SK-N-MC (cell line): ENCODE measurements around the gene FBXO21.

Experiments
- DNase-seq: peaks from one replicate; pipeline ENCODE4 v3.0.0-alpha.2; 2011; ENCODE audit warnings: low read depth, low spot score
- H3K27ac ChIP-seq: fragments of 200-600 bp; sonication (generic); 2 replicates; pipeline ENCODE4 v1.5.1; 2016; ENCODE audit warnings: mixed run types
- H3K36me3 ChIP-seq: fragments of 200-600 bp; sonication (generic); 2 replicates; pipeline ENCODE4 v1.6.1; 2017; ENCODE audit warnings: antibody characterized with exemption, low read length, mixed read lengths; ENCODE audit not compliant: insufficient read depth
- H3K4me3 ChIP-seq: fragments of 200-600 bp; sonication (generic); 2 replicates; pipeline ENCODE4 v1.5.1; 2016
- H3K9ac ChIP-seq: fragments of 200-600 bp; sonication (generic); 2 replicates; pipeline ENCODE4 v1.8.0; 2017; ENCODE audit warnings: mixed run types, mixed read lengths; ENCODE audit not compliant: insufficient read length
- H3K9me3 ChIP-seq: fragments of 200-600 bp; sonication (generic); 2 replicates; pipeline ENCODE4 v1.6.1; 2017; ENCODE audit warnings: low read depth, mild to moderate bottlenecking, antibody characterized with exemption, low read length, moderate library complexity, mixed read lengths
- EZH2 ChIP-seq: fragments of 200-600 bp; sonication (generic); IDR thresholded peaks from one replicate; pipeline ENCODE4 v1.6.1; 2017; ENCODE audit warnings: antibody characterized with exemption
- FOXP2 ChIP-seq: optimal IDR thresholded peaks from 2 replicates; pipeline ENCODE3; 2011; ENCODE audit warnings: mild to moderate bottlenecking, moderate library complexity; ENCODE audit not compliant: insufficient read depth; ENCODE audit errors: extremely low read length, control extremely low read depth
- POLR2AphosphoS5 ChIP-seq: IDR thresholded peaks from 2 replicates; pipeline ENCODE4 v1.6.1; 2012; ENCODE audit warnings: mild to moderate bottlenecking, low read depth, low read length, borderline replicate concordance

The FBXO21 gene

GRCh38 chr12:117190210-117190781 is at the start of gene FBXO21:
FBXO21 (minus strand) TSS chr12:117190470; CDS start chr12:117190456, 14 bp downstream.
- Histone ChIP-seq H3K9ac (peak within 1 kb of the TSS; percentile 83), H3K27ac (no peak within 1 kb of the TSS), H3K4me3 (peak within 1 kb of the TSS; percentile 97), H3K9me3 (no peaks in the 10 kb centered on the region), H3K36me3 (peaks cover 16% of the 10 kb centered on the region)
- DNase-seq: peak; percentile 14
- TF ChIP-seq POLR2AphosphoS5 (peak; percentile 89; the same call in 1 of the 2 replicates), EZH2 (no peak)

- DNase-seq: peak; percentile 5
- Histone ChIP-seq H3K9ac (no peak overlapping the region), H3K9me3 (no peaks in the 10 kb centered on the region), H3K36me3 (no peaks in the 10 kb centered on the region), H3K4me3 (no peak overlapping the region), H3K27ac (no peak overlapping the region)
- no peak for TF ChIP-seq EZH2
- TF ChIP-seq POLR2AphosphoS5: no peak
- TF ChIP-seq FOXP2: no peak
These were observed 46.3 kb upstream of the FBXO21 start for GRCh38 chr12:117236456-117237001.

GRCh38 chr12:117235261-117235660 is 45.0 kb upstream of the FBXO21 start:
- DNase-seq: no peak
- no peak overlapping the region for H3K27ac ChIP-seq

GRCh38 chr12:117234441-117234840 is 44.2 kb upstream of the FBXO21 start:
- DNase-seq: no peak
- no peak for TF ChIP-seq FOXP2
- no peak for TF ChIP-seq EZH2
- no peak for TF ChIP-seq POLR2AphosphoS5
- Histone ChIP-seq H3K9me3 (no peaks in the 10 kb centered on the region), H3K27ac (no peak overlapping the region), H3K4me3 (no peak overlapping the region), H3K36me3 (no peaks in the 10 kb centered on the region), H3K9ac (no peak overlapping the region)

More at GRCh38 chr12:117235261-117235660, 45.0 kb upstream of the FBXO21 start:
- Histone ChIP-seq H3K4me3 (no peak overlapping the region), H3K9ac (no peak overlapping the region), H3K36me3 (no peaks in the 10 kb centered on the region), H3K9me3 (no peaks in the 10 kb centered on the region)
- no peak for TF ChIP-seq FOXP2
- TF ChIP-seq EZH2: no peak
- TF ChIP-seq POLR2AphosphoS5: no peak

- H3K36me3 ChIP-seq: no peaks in the 10 kb centered on the region
- no peak overlapping the region for H3K4me3 ChIP-seq
- H3K27ac ChIP-seq: no peak overlapping the region
- TF ChIP-seq POLR2AphosphoS5 (no peak), EZH2 (no peak), FOXP2 (no peak)
- no peak for DNase-seq
- no peaks in the 10 kb centered on the region for H3K9me3 ChIP-seq
- H3K9ac ChIP-seq: no peak overlapping the region
These were observed 41.5 kb upstream of the FBXO21 start for GRCh38 chr12:117231750-117232149.

- H3K9ac ChIP-seq: no peak overlapping the region
- no peaks in the 10 kb centered on the region for H3K36me3 ChIP-seq
- DNase-seq: no peak
- TF ChIP-seq FOXP2 (no peak), EZH2 (no peak)
- H3K9me3 ChIP-seq: no peaks in the 10 kb centered on the region
- no peak overlapping the region for H3K4me3 ChIP-seq
- no peak overlapping the region for H3K27ac ChIP-seq
These were observed 38.0 kb upstream of the FBXO21 start for GRCh38 chr12:117228239-117228638.

- H3K36me3 ChIP-seq: no peaks in the 10 kb centered on the region
- H3K9ac ChIP-seq: no peak overlapping the region
- DNase-seq: no peak
- H3K4me3 ChIP-seq: no peak overlapping the region
- H3K9me3 ChIP-seq: no peaks in the 10 kb centered on the region
- TF ChIP-seq FOXP2 (no peak), POLR2AphosphoS5 (no peak), EZH2 (no peak)
- no peak overlapping the region for H3K27ac ChIP-seq
These were observed 36.9 kb upstream of the FBXO21 start for GRCh38 chr12:117227000-117227653.

GRCh38 chr12:117226505-117226904 is 36.2 kb upstream of the FBXO21 start:
- Histone ChIP-seq H3K36me3 (no peaks in the 10 kb centered on the region), H3K4me3 (no peak overlapping the region), H3K9me3 (no peaks in the 10 kb centered on the region), H3K9ac (no peak overlapping the region), H3K27ac (no peak overlapping the region)
- no peak for DNase-seq
- TF ChIP-seq FOXP2 (no peak), EZH2 (no peak), POLR2AphosphoS5 (no peak)
